Transverse colon (tissue), 4 donors: ENCODE measurements around the gene GPR62. TPM values are rescaled to one million over a fixed set of nuclear protein-coding genes. Genes with fewer than 3 reads are reported as not detected.
A peak's percentile ranks its signal among the peaks of the same experiment; 100 is the strongest.

ENCODE experiments used
- DNase-seq: peaks from one replicate; pipeline ENCODE4 v3.0.0-alpha.2; 2019
- H3K27ac ChIP-seq, 4 donors: fragments of 200-600 bp; sonication (generic); 2 replicates each; pipeline ENCODE4 v1.5.1; 2016 to 2018; ENCODE audit warnings: inconsistent platforms in 4 of 4
- H3K27me3 ChIP-seq: fragments of 200-600 bp; sonication (generic); 2 replicates; pipeline ENCODE4 v1.5.1; 2017; ENCODE audit warnings: inconsistent platforms
- H3K36me3 ChIP-seq, 4 donors: fragments of 200-600 bp; sonication (generic); 2 replicates each; pipeline ENCODE4 v1.5.1; 2017 to 2019; ENCODE audit warnings: inconsistent platforms in 4 of 4
- H3K4me1 ChIP-seq, 4 donors: fragments of 200-600 bp; sonication (generic); 2 replicates each; pipeline ENCODE4 v1.5.1; 2017 to 2020; ENCODE audit warnings: inconsistent platforms in 4 of 4
- H3K4me3 ChIP-seq, 4 donors: fragments of 200-600 bp; sonication (generic); 1 replicate in 1 of 4; 2 replicates in 3 of 4; pipeline versions ENCODE4 v1.5.1 to v1.6.1; 2017 to 2019; ENCODE audit warnings: inconsistent platforms in 4 of 4
- H3K9me3 ChIP-seq, 2 donors: fragments of 200-600 bp; sonication (generic); 2 replicates each; pipeline ENCODE4 v1.5.1; 2017 to 2019; ENCODE audit warnings: inconsistent platforms in 2 of 2
- CTCF ChIP-seq, 5 experiments: fragments of 200-600 bp in 3 of 5; fragments of 450-650 bp in 2 of 5; sonication (generic) in 3 of 5; IDR thresholded peaks; 1 replicate in 2 of 5; 2 replicates in 3 of 5; pipeline ENCODE4 v1.5.1; 2016 to 2017; ENCODE audit warnings: antibody characterized with exemption in 5 of 5, inconsistent platforms in 3 of 5, mild to moderate bottlenecking in 2 of 5, moderate library complexity in 1 of 5
- EP300 ChIP-seq: sonication (generic); formaldehyde crosslinking; IDR thresholded peaks from one replicate; pipeline ENCODE4 v1.6.1; 2017; ENCODE audit warnings: antibody characterized with exemption, low read depth
- POLR2A ChIP-seq: fragments of 450-650 bp; IDR thresholded peaks from one replicate; pipeline ENCODE4 v1.6.1; 2016; ENCODE audit warnings: antibody characterized with exemption, mild to moderate bottlenecking, moderate library complexity
- POLR2AphosphoS5 ChIP-seq, 3 donors: sonication (generic); formaldehyde crosslinking; IDR thresholded peaks; one replicate each; pipeline ENCODE4 v1.6.1; 2016; ENCODE audit warnings: antibody characterized with exemption in 3 of 3
- WGBS, 2 donors: methylation state at CpG; one replicate each; pipeline ENCODE4 v1.1.5; 2018; ENCODE audit warnings: low coverage in 1 of 2; 5-methylcytosine and 5-hydroxymethylcytosine counted together
- in situ Hi-C, 4 donors: fragments of 200-750 bp; cut with MboI; loops; one replicate each; pipeline versions ENCODE4 v1.15.0 to v1.15.1; 2017; ENCODE audit warnings: low sequenced_read_pairs in 3 of 4, low pct_ligation_motif_present in 1 of 4, low pct_unique_long_range_greater_than_20kb in 1 of 4
- intact Hi-C: fragments of 100-400 bp; cut with DNase I; formaldehyde crosslinking; loops from one replicate; pipeline ENCODE4 v1.15.1; 2023; ENCODE audit warnings: low total_unique reads
- total RNA-seq, 4 donors: library from RNA; depleted of rRNA; stranded (reverse); fragments of >200 nt; gene quantifications; one replicate each; pipeline ENCODE4 v1.1.0, GENCODE V29; 2016

The GPR62 gene
- total RNA-seq, 4 donors from 2014 or later, result not detected

DNA sequence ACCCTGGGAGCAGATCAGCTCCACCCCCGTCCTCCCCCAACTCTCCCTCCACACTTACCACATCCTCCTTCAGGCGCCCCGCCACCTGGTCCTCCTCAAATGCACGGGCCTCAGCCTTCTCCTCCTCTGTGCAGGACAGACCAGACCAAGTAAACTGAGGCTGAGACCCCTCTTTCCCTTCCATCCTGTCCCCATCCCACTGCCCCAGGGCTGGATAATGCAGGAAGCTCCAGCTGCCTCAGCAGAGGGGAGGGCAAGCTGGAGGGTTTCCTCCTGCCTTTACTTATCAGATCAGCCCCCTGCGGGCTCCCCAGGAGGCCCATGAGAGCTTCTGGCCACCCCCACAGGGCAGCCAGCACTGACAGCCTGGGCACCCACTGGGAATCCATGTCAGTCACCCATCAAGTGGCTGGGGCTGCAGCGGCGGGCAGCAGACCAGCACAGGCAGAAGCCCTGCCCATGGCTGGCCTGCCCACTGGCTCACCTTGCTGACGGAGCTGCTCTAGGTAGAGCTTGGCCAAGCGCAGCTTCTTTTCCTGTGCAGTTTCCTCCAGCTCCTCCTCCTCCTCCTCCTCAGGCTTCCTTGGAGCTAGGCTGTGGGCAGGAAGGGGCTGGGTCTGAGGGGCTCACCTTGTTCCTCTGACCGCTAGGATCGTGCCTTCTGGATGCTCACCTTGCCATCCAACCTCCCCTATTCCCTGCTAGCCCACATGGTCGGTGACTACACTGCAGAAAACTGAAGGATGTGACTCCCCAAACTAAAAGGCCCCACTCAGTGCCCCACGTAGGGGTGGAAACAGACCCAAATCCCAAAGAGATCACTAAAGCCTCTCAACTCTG lies 17.4 kb upstream of the GPR62 start:
- in situ Hi-C loops (no loop called here), intact Hi-C loops (no loop called here)
- H3K27ac ChIP-seq, result no peak overlapping the region
- TF ChIP-seq POLR2A (no peak), EP300 (no peak), CTCF (IDR thresholded peaks at IDR 0.05) (no peak), POLR2AphosphoS5 (IDR thresholded peaks at IDR 0.05) (no peak)
- WGBS, 2 donors, result 90 to 93% methylated on average over 4 to 13 of the region's 13 CpGs
- no peaks in the 10 kb centered on the region for H3K27me3 ChIP-seq
- no peaks in the 10 kb centered on the region for H3K9me3 ChIP-seq
- DNase-seq, result no peak
- peaks cover 18 to 23% (median 22%) of the 10 kb centered on the region in 4 donors for H3K4me1 ChIP-seq
- H3K36me3 ChIP-seq, result peaks cover 0 to 23% (median 7%) of the 10 kb centered on the region in 4 donors
- H3K4me3 ChIP-seq, result no peak overlapping the region

DNA sequence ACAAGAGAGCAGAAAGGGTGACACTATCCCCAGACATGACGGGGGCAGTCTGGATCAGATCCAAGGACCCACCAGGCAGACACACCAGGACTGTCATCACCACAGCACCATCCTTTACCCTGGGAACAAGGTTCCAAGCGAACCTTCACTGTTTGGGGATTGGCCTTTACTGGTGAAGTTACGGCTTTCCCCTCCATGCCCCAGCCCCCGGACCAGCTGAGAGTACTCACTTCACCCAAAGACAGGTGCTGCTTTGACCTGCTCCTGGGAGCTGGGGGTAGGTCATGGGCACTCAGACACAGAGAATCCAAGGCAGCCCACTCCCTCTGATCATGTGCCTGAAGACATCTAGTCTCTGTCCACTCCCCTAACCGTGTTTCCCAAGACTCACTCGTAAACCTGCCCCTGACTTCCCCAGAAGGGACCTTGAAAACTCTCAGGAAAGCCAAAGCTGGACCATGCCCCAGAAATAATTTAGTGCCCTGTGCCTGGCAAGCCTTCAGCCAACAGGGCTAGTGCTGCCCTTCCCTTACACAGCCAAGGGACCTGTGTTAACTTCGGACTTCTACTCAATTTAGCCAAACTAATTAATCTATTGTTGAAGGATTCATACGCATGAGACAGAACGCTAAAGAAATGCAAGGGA lies 16.3 kb upstream of the GPR62 start:
- H3K36me3 ChIP-seq, result peaks cover 0 to 23% (median 7%) of the 10 kb centered on the region in 4 donors

GRCh38 chr3:51940648-51941462 lies 14.3 kb upstream of the GPR62 start:
- no peaks in the 10 kb centered on the region for H3K9me3 ChIP-seq
- 29 to 67% methylated on average over 5 to 13 of the region's 13 CpGs for WGBS, 2 donors
- TF ChIP-seq EP300 (no peak), CTCF (IDR thresholded peaks at IDR 0.05) (no peak), POLR2AphosphoS5 (IDR thresholded peaks at IDR 0.05) (no peak), POLR2A (no peak)
- peak overlapping the region; percentile 77 to 89 (median 84) for H3K27ac ChIP-seq
- intact Hi-C loops, result no loop called here
- peaks cover 0 to 8% (median 3%) of the 10 kb centered on the region in 4 donors for H3K36me3 ChIP-seq
- in situ Hi-C loops, result no loop called here
- H3K27me3 ChIP-seq, result no peaks in the 10 kb centered on the region
- H3K4me3 ChIP-seq, result peak overlapping the region; percentile 67 to 90 (median 80)
- peaks cover 18 to 30% (median 27%) of the 10 kb centered on the region in 4 donors for H3K4me1 ChIP-seq
- DNase-seq, result no peak

More for the DNA sequence above, 16.3 kb upstream of the GPR62 start:
- Histone ChIP-seq H3K27ac (no peak overlapping the region), H3K4me3 (no peak overlapping the region), H3K4me1 (peaks cover 18 to 30% (median 27%) of the 10 kb centered on the region in 4 donors), H3K27me3 (no peaks in the 10 kb centered on the region), H3K9me3 (no peaks in the 10 kb centered on the region)
- intact Hi-C loops, result no loop called here
- no peak for DNase-seq
- in situ Hi-C loops, result no loop called here
- 88 to 100% methylated on average over 3 to 9 of the region's 9 CpGs for WGBS, 2 donors
- TF ChIP-seq POLR2A (no peak), CTCF (IDR thresholded peaks at IDR 0.05) (no peak), EP300 (no peak), POLR2AphosphoS5 (IDR thresholded peaks at IDR 0.05) (no peak)

GRCh38 chr3:51941463-51941797 lies 13.8 kb upstream of the GPR62 start:
- Histone ChIP-seq H3K27me3 (no peaks in the 10 kb centered on the region), H3K27ac (peak overlapping the region; percentile 77 to 89 (median 84)), H3K4me3 (peak overlapping the region; percentile 67 to 90 (median 80)), H3K9me3 (no peaks in the 10 kb centered on the region), H3K36me3 (peaks cover 0 to 6% (median 2%) of the 10 kb centered on the region in 4 donors), H3K4me1 (peaks cover 18 to 30% (median 27%) of the 10 kb centered on the region in 4 donors)
- intact Hi-C loops, result no loop called here
- DNase-seq, result no peak
- TF ChIP-seq CTCF (IDR thresholded peaks at IDR 0.05) (no peak), POLR2AphosphoS5 (IDR thresholded peaks at IDR 0.05) (no peak), EP300 (no peak)
- 0% methylated on average over 11 of the region's 20 CpGs; no CpG with 5 or more reads in 1 of the 2 donors for WGBS, 2 donors
- in situ Hi-C loops, result no loop called here
